HG03571 (cell line): Measurements from ENCODE around the gene SPATA31A1.
"Not testable (repeated sequence)": the region's sequence is repeated elsewhere in the genome, so short reads cannot be mapped to it uniquely, and the experiment has no call there.

ENCODE experiments used
- ATAC-seq: cut with Tn5 transposase; IDR thresholded peaks from one replicate; pipeline ENCODE4 v1.9.1; 2021; ENCODE audit not compliant: unreplicated experiment

Gene SPATA31A1

GRCh38 chr9:39355369-39355768 lies at the start of gene SPATA31A1:
Gene SPATA31A1, plus strand, starts transcription at chr9:39355669. Its CDS starts 62 bp downstream, at chr9:39355731.
- ATAC-seq, result not testable (repeated sequence)

DNA sequence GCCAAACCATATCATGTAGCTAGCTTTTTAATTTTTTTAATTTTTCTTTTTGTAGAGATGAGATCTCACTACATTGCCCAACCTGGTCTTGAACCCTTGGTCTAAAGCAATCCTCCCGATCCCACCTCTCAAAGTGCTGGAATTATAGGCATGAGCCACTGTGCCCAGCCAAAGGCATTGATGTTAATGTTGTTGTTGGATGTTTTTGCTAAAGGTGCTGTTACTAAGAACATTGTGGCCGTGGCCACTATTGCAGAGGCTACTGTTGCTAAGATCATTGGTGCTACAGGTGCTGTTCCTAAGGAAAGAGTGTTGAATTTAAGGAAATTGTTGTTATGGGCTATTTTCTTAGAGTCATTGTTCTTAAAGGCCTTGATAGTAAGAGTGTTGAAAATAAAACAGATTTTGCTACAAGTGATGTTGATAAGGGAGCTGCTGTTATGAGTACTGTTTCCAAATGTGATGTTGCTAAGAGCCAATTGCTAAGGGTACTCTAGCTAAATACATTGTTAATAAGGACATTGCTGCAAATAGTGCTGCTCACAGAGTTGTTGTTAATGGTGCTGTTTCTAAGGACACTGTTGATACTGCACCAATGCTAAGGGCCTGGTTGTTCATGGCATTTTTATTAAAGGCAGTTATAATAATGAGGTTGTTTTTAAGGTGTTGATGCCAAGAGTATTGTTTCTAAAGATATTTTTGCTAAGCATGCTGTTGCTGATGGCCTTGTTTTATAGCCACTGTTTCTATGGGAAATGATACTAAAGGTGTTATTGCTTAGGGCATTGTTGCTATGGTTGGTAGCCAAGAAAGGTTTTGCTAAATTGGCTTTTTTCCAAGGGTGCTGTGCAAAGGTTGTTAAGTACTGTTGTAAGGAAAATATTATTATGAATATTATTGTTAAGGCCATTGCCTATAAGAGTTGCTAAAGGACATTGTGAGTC lies 52.1 kb downstream of the SPATA31A1 start:
- ATAC-seq, result not testable (repeated sequence)

DNA sequence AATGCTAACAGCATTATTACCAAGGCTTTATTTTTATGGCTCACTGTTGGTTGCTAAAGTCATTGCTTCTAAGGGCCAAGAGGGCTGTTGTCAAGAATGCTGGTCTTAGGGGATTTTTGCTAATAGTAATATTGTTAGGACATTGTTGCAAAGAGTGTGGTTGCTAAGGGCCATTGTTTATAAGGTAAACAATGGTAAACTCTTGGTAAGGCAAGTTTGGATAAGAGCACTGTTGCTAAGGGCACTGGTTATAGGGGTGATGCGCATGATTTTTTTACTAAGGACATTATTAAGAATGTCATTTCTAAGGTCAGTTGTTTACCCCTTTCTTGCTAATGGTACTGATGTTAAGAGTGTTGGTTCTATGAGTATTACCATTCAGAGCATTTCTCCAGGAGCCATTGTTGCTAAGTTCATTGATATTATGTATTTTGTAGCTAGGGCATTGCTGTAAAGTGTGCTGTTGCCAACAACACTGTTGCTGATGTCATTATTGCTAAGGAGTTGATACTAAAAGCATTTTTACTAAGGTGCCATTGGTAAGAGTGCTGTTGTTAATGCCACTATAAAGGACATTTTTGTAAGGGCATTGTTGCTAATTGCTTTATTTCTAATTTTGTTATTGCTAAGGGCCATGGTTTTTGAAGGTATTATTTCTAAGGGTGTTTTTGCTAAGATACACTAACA lies 55.9 kb downstream of the SPATA31A1 start:
- ATAC-seq, result not testable (repeated sequence)
